8988T (cell line): ENCODE data around the gene TMEM61.

ENCODE experiments used
- DNase-seq: peaks from one replicate; pipeline ENCODE4 v3.0.0; 2011

Gene TMEM61

GRCh38 chr1:54986025-54986424, 5.6 kb downstream of the TMEM61 start:
- no peak for DNase-seq

GRCh38 chr1:54986533-54986932, 6.1 kb downstream of the TMEM61 start:
- DNase-seq: no peak

GRCh38 chr1:54987427-54987826, 7.0 kb downstream of the TMEM61 start:
- DNase-seq: no peak

GRCh38 chr1:54987919-54988705, 7.7 kb downstream of the TMEM61 start:
- DNase-seq: no peak

- no peak for DNase-seq
These were observed 8.5 kb downstream of the TMEM61 start for GRCh38 chr1:54988975-54989374.

- no peak for DNase-seq
These were observed 9.0 kb downstream of the TMEM61 start for GRCh38 chr1:54989473-54989872.

GRCh38 chr1:54989968-54990810, 9.8 kb downstream of the TMEM61 start:
- no peak for DNase-seq

- DNase-seq: no peak
These were observed 10.5 kb downstream of the TMEM61 start for GRCh38 chr1:54990916-54991315.

- no peak for DNase-seq
These were observed 11.5 kb downstream of the TMEM61 start for GRCh38 chr1:54991939-54992338.

GRCh38 chr1:54993140-54993539, 12.7 kb downstream of the TMEM61 start:
- no peak for DNase-seq

GRCh38 chr1:54994355-54994990, 14.0 kb downstream of the TMEM61 start:
- DNase-seq: no peak

GRCh38 chr1:54995013-54995760, 14.8 kb downstream of the TMEM61 start:
- no peak for DNase-seq

GRCh38 chr1:54995835-54996234, 15.4 kb downstream of the TMEM61 start:
- no peak for DNase-seq

GRCh38 chr1:54996359-54996868, 16.0 kb downstream of the TMEM61 start:
- peak; percentile 92 for DNase-seq

GRCh38 chr1:54996869-54997710, 16.7 kb downstream of the TMEM61 start:
- DNase-seq: no peak

- no peak for DNase-seq
These were observed 17.2 kb downstream of the TMEM61 start for GRCh38 chr1:54997711-54997986.

- DNase-seq: no peak
These were observed 17.7 kb downstream of the TMEM61 start for GRCh38 chr1:54998100-54998499.

GRCh38 chr1:54998677-54999076, 18.2 kb downstream of the TMEM61 start, which contains the start of gene BSND:
BSND (plus strand) TSS chr1:54998933; CDS start chr1:54999187, 254 bp downstream.
- DNase-seq: no peak

GRCh38 chr1:55000110-55001085, 20.0 kb downstream of the TMEM61 start:
- DNase-seq: no peak

- DNase-seq: no peak
These were observed 20.9 kb downstream of the TMEM61 start for GRCh38 chr1:55001311-55001710.

- no peak for DNase-seq
These were observed 22.3 kb downstream of the TMEM61 start for GRCh38 chr1:55002686-55003085.
